KMS-11 (cell line): ENCODE measurements around the gene LGALS1.
A peak's percentile ranks its signal among the peaks of the same experiment; 100 is the strongest.

ENCODE experiments used
- H2AFZ ChIP-seq: fragments of 200-600 bp; sonication (generic); 2 replicates; pipeline ENCODE4 v1.6.1; 2016; ENCODE audit warnings: antibody characterized with exemption, mixed run types, low read depth
- H3K27ac ChIP-seq: fragments of 200-600 bp; sonication (generic); 2 replicates; pipeline ENCODE4 v1.6.1; 2016; ENCODE audit warnings: mild to moderate bottlenecking, mixed run types
- H3K27me3 ChIP-seq: fragments of 200-600 bp; sonication (generic); 2 replicates; pipeline ENCODE4 v1.6.1; 2017; ENCODE audit warnings: mild to moderate bottlenecking, low read depth, mixed run types, moderate library complexity; ENCODE audit not compliant: insufficient read depth
- H3K36me3 ChIP-seq: fragments of 200-600 bp; sonication (generic); 2 replicates; pipeline ENCODE4 v1.6.1; 2017; ENCODE audit warnings: mild to moderate bottlenecking, mixed run types; ENCODE audit not compliant: insufficient read depth
- H3K4me1 ChIP-seq: fragments of 200-600 bp; sonication (generic); 2 replicates; pipeline ENCODE4 v1.6.1; 2016; ENCODE audit warnings: mild to moderate bottlenecking, low read depth, mixed run types; ENCODE audit not compliant: poor library complexity, severe bottlenecking
- H3K4me2 ChIP-seq: fragments of 200-600 bp; sonication (generic); 2 replicates; pipeline ENCODE4 v1.7.0; 2016; ENCODE audit warnings: mild to moderate bottlenecking, mixed run types
- H3K4me3 ChIP-seq: fragments of 200-600 bp; sonication (generic); IDR thresholded peaks from 2 replicates; pipeline ENCODE4 v1.6.1; 2017; ENCODE audit warnings: low read depth, low read length, mixed read lengths; ENCODE audit not compliant: insufficient read depth
- H3K79me2 ChIP-seq: fragments of 200-600 bp; sonication (generic); 2 replicates; pipeline ENCODE4 v1.6.1; 2016; ENCODE audit warnings: low read depth, mixed run types; ENCODE audit not compliant: insufficient read depth
- H3K9ac ChIP-seq: fragments of 200-600 bp; sonication (generic); 2 replicates; pipeline ENCODE4 v1.6.1; 2016; ENCODE audit warnings: mild to moderate bottlenecking, mixed run types
- H4K20me1 ChIP-seq: fragments of 200-600 bp; sonication (generic); 2 replicates; pipeline ENCODE4 v1.6.1; 2016; ENCODE audit warnings: mild to moderate bottlenecking, mixed run types; ENCODE audit not compliant: insufficient read depth
- CTCF ChIP-seq: fragments of 200-600 bp; sonication (generic); conservative IDR thresholded peaks from 2 replicates; pipeline ENCODE4 v1.6.1; 2017; ENCODE audit warnings: low read depth, mild to moderate bottlenecking, antibody characterized with exemption, low read length, moderate library complexity, mixed read lengths

The LGALS1 gene

GRCh38 chr22:37657590-37658132 is 17.8 kb upstream of the LGALS1 start:
- peak overlapping the region; percentile 16; the same call in 1 of the 2 replicates for H3K9ac ChIP-seq
- H4K20me1 ChIP-seq = peaks cover 7% of the 10 kb centered on the region
- H3K4me3 ChIP-seq = no peak overlapping the region
- peaks cover 22% of the 10 kb centered on the region for H3K4me1 ChIP-seq
- no peaks in the 10 kb centered on the region for H3K36me3 ChIP-seq
- H3K79me2 ChIP-seq = peaks cover 32% of the 10 kb centered on the region
- no peaks in the 10 kb centered on the region for H3K27me3 ChIP-seq
- peak overlapping the region; percentile 85 for H3K4me2 ChIP-seq
- no peak for TF ChIP-seq CTCF
- H2AFZ ChIP-seq = peak overlapping the region; percentile 91
- peak overlapping the region; percentile 37; the same call in 1 of the 2 replicates for H3K27ac ChIP-seq

- H3K36me3 ChIP-seq = no peaks in the 10 kb centered on the region
- no peaks in the 10 kb centered on the region for H3K27me3 ChIP-seq
- no peak for TF ChIP-seq CTCF
- peak within 1 kb of the TSS; percentile 95 for H3K4me2 ChIP-seq
- peaks cover 22% of the 10 kb centered on the region for H3K4me1 ChIP-seq
- H3K79me2 ChIP-seq = peaks cover 38% of the 10 kb centered on the region
- peak within 1 kb of the TSS; percentile 91 for H2AFZ ChIP-seq
- H3K27ac ChIP-seq = peak within 1 kb of the TSS; percentile 37; the same call in 1 of the 2 replicates
- peak within 1 kb of the TSS; percentile 49; the same call in 1 of the 2 replicates for H3K9ac ChIP-seq
- H4K20me1 ChIP-seq = peaks cover 7% of the 10 kb centered on the region
- H3K4me3 ChIP-seq = no peak within 1 kb of the TSS
Observed at GRCh38 chr22:37658133-37659065, 17.0 kb upstream of the LGALS1 start, which contains the start of gene PDXP. TSS of gene PDXP (plus strand) at chr22:37658723. CDS start at chr22:37658783, 60 bp downstream.

- Histone ChIP-seq H3K36me3 (no peaks in the 10 kb centered on the region), H3K27me3 (no peaks in the 10 kb centered on the region), H2AFZ (no peak overlapping the region; the same call in 1 of the 2 replicates), H3K4me2 (peak overlapping the region; percentile 95), H3K4me3 (no peak overlapping the region), H3K27ac (no peak overlapping the region), H3K79me2 (peaks cover 45% of the 10 kb centered on the region), H3K9ac (peak overlapping the region; percentile 43; the same call in 1 of the 2 replicates), H3K4me1 (peaks cover 22% of the 10 kb centered on the region), H4K20me1 (peaks cover 7% of the 10 kb centered on the region)
- no peak for TF ChIP-seq CTCF
Observed at GRCh38 chr22:37659066-37659896, 16.2 kb upstream of the LGALS1 start.
